HepG2 (cell line): ENCODE data around the gene THRAP3.

Experiments used
- CHD2 ChIP-seq: IDR thresholded peaks from 2 replicates; pipeline ENCODE4 v1.6.1; 2011; ENCODE audit warnings: low read depth, low read length, improper control_type of control experiment
- SMC3 ChIP-seq: IDR thresholded peaks from 2 replicates; pipeline ENCODE4 v1.6.1; 2011; ENCODE audit warnings: low read length, improper control_type of control experiment

- TF ChIP-seq SMC3 (no peak), CHD2 (no peak)
Observed at GRCh38 chr1:36239941-36240637, 15.8 kb downstream of the THRAP3 start.
